Stomach (tissue), 9 donors: ENCODE data around the gene LEFTY2. TPM values are rescaled to one million over a fixed set of nuclear protein-coding genes. Genes with fewer than 3 reads are reported as not detected.
A peak's percentile ranks its signal among the peaks of the same experiment; 100 is the strongest.
"Not testable (repeated sequence)": the region's sequence is repeated elsewhere in the genome, so short reads cannot be mapped to it uniquely, and the experiment has no call there.

Source experiments
- DNase-seq, 2 donors: peaks; one replicate each; pipeline versions ENCODE4 v3.0.0 to v3.0.0-alpha.2; 2013 to 2019
- H3K27ac ChIP-seq, 5 donors: fragments of 200-600 bp in 4 of 5; sonication (generic) in 4 of 5; one replicate each; pipeline ENCODE4 v1.5.1; 2013 to 2019; ENCODE audit warnings: mild to moderate bottlenecking in 1 of 5, moderate library complexity in 1 of 5
- H3K27me3 ChIP-seq, 3 donors: fragments of 200-600 bp; sonication (generic); one replicate each; pipeline ENCODE4 v1.5.1; 2017 to 2019; ENCODE audit warnings: mixed run types in 1 of 3
- H3K36me3 ChIP-seq, 4 donors: fragments of 200-600 bp; sonication (generic); 1 replicate in 3 of 4; 2 replicates in 1 of 4; pipeline ENCODE4 v1.5.1; 2016 to 2019
- H3K4me1 ChIP-seq, 4 donors: fragments of 200-600 bp; sonication (generic); one replicate each; pipeline ENCODE4 v1.5.1; 2016 to 2019
- H3K4me3 ChIP-seq, 4 donors: fragments of 200-600 bp; sonication (generic) in 3 of 4; one replicate each; pipeline ENCODE4 v1.5.1; 2016 to 2019; ENCODE audit warnings: mild to moderate bottlenecking in 1 of 4
- H3K9me3 ChIP-seq, 4 donors: fragments of 200-600 bp; sonication (generic); one replicate each; pipeline ENCODE4 v1.5.1; 2016 to 2019
- CTCF ChIP-seq, 7 experiments: fragments of 450-650 bp in 4 of 7; fragments of 200-600 bp in 3 of 7; sonication (generic) in 3 of 7; IDR thresholded peaks; one replicate each; pipeline ENCODE4 v1.5.1; 2016 to 2019; ENCODE audit warnings: antibody characterized with exemption in 7 of 7, control low read depth in 2 of 7, mild to moderate bottlenecking in 1 of 7
- EP300 ChIP-seq: sonication (generic); formaldehyde crosslinking; IDR thresholded peaks from one replicate; pipeline ENCODE4 v1.6.1; 2017; ENCODE audit warnings: antibody characterized with exemption
- POLR2A ChIP-seq, 4 donors: fragments of 450-650 bp; IDR thresholded peaks; one replicate each; pipeline ENCODE4 v1.6.1; 2016; ENCODE audit warnings: antibody characterized with exemption in 4 of 4, control low read depth in 2 of 4, mild to moderate bottlenecking in 1 of 4, moderate library complexity in 1 of 4
- POLR2AphosphoS5 ChIP-seq, 3 donors: sonication (generic); formaldehyde crosslinking; IDR thresholded peaks; one replicate each; pipeline ENCODE4 v1.6.1; 2016; ENCODE audit warnings: antibody characterized with exemption in 3 of 3
- WGBS, 5 donors: extraction: QIAGEN DNeasy Blood & Tissue Kit in 3 of 5; methylation state at CpG; one replicate each; pipeline versions ENCODE4 v1.1.5 to v1.1.7; 2013 to 2018; 5-methylcytosine and 5-hydroxymethylcytosine counted together
- intact Hi-C: fragments of 100-400 bp; cut with DNase I; formaldehyde crosslinking; loops from one replicate; pipeline ENCODE4 v1.15.1; 2023; ENCODE audit warnings: low total_unique reads
- polyA plus RNA-seq, 3 donors: library from polyadenylated mRNA; stranded (reverse); fragments of 200-250 nt; gene quantifications; one replicate each; pipeline ENCODE4 v1.2.3, GENCODE V29; 2013
- small RNA-seq, 4 donors: library from RNA; depleted of rRNA; stranded (forward); fragments of <200 nt; gene quantifications; one replicate each; pipeline ENCODE3, GENCODE V24; 2016
- total RNA-seq, 5 donors: library from RNA; depleted of rRNA; stranded (reverse); fragments of >200 nt; gene quantifications; one replicate each; pipeline versions ENCODE4 v1.1.0 to v1.2.3, GENCODE V29; 2014 to 2016
- donor health status: healthy with polysubstance abuse.
- donor health status: Bipolar disorder and iron deficiency.
- donor health status: healthy.

Gene LEFTY2
- total and polyA plus RNA-seq, 8 donors, result 0.13 to 138 (median 0.18) TPM; not detected in 5

- Histone ChIP-seq H3K27me3 (no peaks in the 10 kb centered on the region), H3K4me3 (no peak within 1 kb of the TSS), H3K27ac (peak within 1 kb of the TSS in 4 of 5 donors; percentile 75 to 87 (median 79)), H3K36me3 (no peaks in the 10 kb centered on the region), H3K9me3 (no peaks in the 10 kb centered on the region), H3K4me1 (peaks cover 19 to 64% (median 22%) of the 10 kb centered on the region in 4 donors)
- no peak for TF ChIP-seq CTCF (IDR thresholded peaks at IDR 0.05)
- TF ChIP-seq EP300, result no peak
- TF ChIP-seq POLR2A (IDR thresholded peaks at IDR 0.05), result no peak
- TF ChIP-seq POLR2AphosphoS5 (IDR thresholded peaks at IDR 0.05), result no peak
- intact Hi-C loops, result no loop called here
- DNase-seq, result peak in 1 of 2 donors; percentile 74
- 64 to 97% (median 77%) methylated on average over 4 to 11 of the region's 11 CpGs for WGBS, 5 donors
Observed at GRCh38 chr1:225888898-225889601, 52.0 kb downstream of the LEFTY2 start, which contains the start of gene LEFTY1. Gene LEFTY1, minus strand, starts transcription at chr1:225889146. Its CDS starts 80 bp downstream, at chr1:225889066.

- no peak overlapping the region for H3K4me3 ChIP-seq
- intact Hi-C loops, result no loop called here
- no peaks in the 10 kb centered on the region for H3K27me3 ChIP-seq
- no peak for DNase-seq
- H3K9me3 ChIP-seq, result no peaks in the 10 kb centered on the region
- H3K4me1 ChIP-seq, result peaks cover 21 to 71% (median 25%) of the 10 kb centered on the region in 4 donors
- TF ChIP-seq POLR2AphosphoS5 (IDR thresholded peaks at IDR 0.05) (no peak), CTCF (IDR thresholded peaks at IDR 0.05) (no peak), POLR2A (IDR thresholded peaks at IDR 0.05) (no peak)
- WGBS, 5 donors, result 76 to 92% (median 88%) methylated on average over 11 to 18 of the region's 18 CpGs
- no peak overlapping the region for H3K27ac ChIP-seq
- no peaks in the 10 kb centered on the region for H3K36me3 ChIP-seq
Observed at GRCh38 chr1:225888289-225888897, 52.6 kb downstream of the LEFTY2 start.

GRCh38 chr1:225887554-225888288 is 53.3 kb downstream of the LEFTY2 start:
- H3K9me3 ChIP-seq, DNase-seq, H3K4me3 ChIP-seq, intact Hi-C loops, H3K27ac ChIP-seq, H3K27me3 ChIP-seq, H3K36me3 ChIP-seq: not testable (repeated sequence)
- peaks cover 25 to 75% (median 30%) of the 10 kb centered on the region in 4 donors for H3K4me1 ChIP-seq
- WGBS, 5 donors, result 26 to 70% (median 44%) methylated on average over 10 to 41 of the region's 56 CpGs; no CpG with 5 or more reads in 1 of the 5 donors

- Histone ChIP-seq H3K27ac (no peak overlapping the region), H3K9me3 (no peaks in the 10 kb centered on the region), H3K36me3 (no peaks in the 10 kb centered on the region), H3K4me1 (peaks cover 24 to 73% (median 30%) of the 10 kb centered on the region in 4 donors), H3K4me3 (no peak overlapping the region), H3K27me3 (no peaks in the 10 kb centered on the region)
- no peak for DNase-seq
- intact Hi-C loops, result no loop called here
- WGBS, 5 donors, result 84 to 98% (median 95%) methylated on average over 7 of the region's 7 CpGs
- TF ChIP-seq POLR2AphosphoS5 (IDR thresholded peaks at IDR 0.05) (no peak), POLR2A (IDR thresholded peaks at IDR 0.05) (no peak), CTCF (IDR thresholded peaks at IDR 0.05) (no peak), EP300 (no peak)
Observed at GRCh38 chr1:225887030-225887314, 54.0 kb downstream of the LEFTY2 start.

Small RNAs within 50 kb of the gene (small RNA-seq; reads per million reads assigned to genes)
- gene AL117348.1 (0 reads per million in 4 donors), gene NDUFA3P3 (0 reads per million in 4 donors)

Other genes starting within 250 kb of the LEFTY2 start
- gene SRP9, start 163.4 kb downstream of the LEFTY2 start, total RNA-seq, result 100 to 1,000 TPM in 4 of 5 donors, 10 to 100 TPM in 1; 68.9 to 269 (median 130) TPM
- gene SRP9, start 163.4 kb downstream of the LEFTY2 start, polyA plus RNA-seq, result 100 to 1,000 TPM; 169 to 289 (median 267) TPM
- gene EPHX1, start 131.1 kb downstream of the LEFTY2 start, total RNA-seq, result 10 to 100 TPM; 13.0 to 94.6 (median 42.6) TPM
- gene EPHX1, start 131.1 kb downstream of the LEFTY2 start, polyA plus RNA-seq, result 10 to 100 TPM; 19.9 to 69.6 (median 26.1) TPM
- 100 to 1,000 TPM in 3 of 5 donors, 10 to 100 TPM in 2; 82.6 to 208 (median 101) TPM for gene TMEM63A, start 58.8 kb downstream of the LEFTY2 start, total RNA-seq
- 10 to 100 TPM in 2 of 3 donors, 1 to 10 TPM in 1; 5.3 to 25.7 (median 22.8) TPM for gene TMEM63A, start 58.8 kb downstream of the LEFTY2 start, polyA plus RNA-seq
- 100 to 1,000 TPM in 1 of 5 donors, under 1 TPM in 1, not detected in 3; 0.55 to 499 TPM for gene LEFTY1, start 52.1 kb downstream of the LEFTY2 start, total RNA-seq
- gene LEFTY1, start 52.1 kb downstream of the LEFTY2 start, polyA plus RNA-seq, result under 1 TPM; 0.37 to 0.73 (median 0.61) TPM
- gene PYCR2, start 17.0 kb downstream of the LEFTY2 start, total RNA-seq, result 10 to 100 TPM; 20.1 to 42.9 (median 21.8) TPM
- gene PYCR2, start 17.0 kb downstream of the LEFTY2 start, polyA plus RNA-seq, result 10 to 100 TPM; 39.0 to 59.4 (median 39.9) TPM
- 10 to 100 TPM in 2 of 5 donors, 1 to 10 TPM in 3; 4.0 to 40.2 (median 9.0) TPM for gene SDE2, start 58.1 kb upstream of the LEFTY2 start, total RNA-seq
- 1 to 10 TPM; 4.9 to 7.6 (median 7.6) TPM for gene SDE2, start 58.1 kb upstream of the LEFTY2 start, polyA plus RNA-seq
- gene H3-3A, start 121.5 kb upstream of the LEFTY2 start, total RNA-seq, result 100 to 1,000 TPM in 3 of 5 donors, 10 to 100 TPM in 2; 30.7 to 541 (median 237) TPM
- 100 to 1,000 TPM; 754 to 995 (median 822) TPM for gene H3-3A, start 121.5 kb upstream of the LEFTY2 start, polyA plus RNA-seq
- 100 to 1,000 TPM in 1 of 5 donors, 10 to 100 TPM in 4; 29.9 to 132 (median 48.4) TPM for gene ACBD3, start 245.5 kb upstream of the LEFTY2 start, total RNA-seq
- gene ACBD3, start 245.5 kb upstream of the LEFTY2 start, polyA plus RNA-seq, result 10 to 100 TPM in 2 of 3 donors, 1 to 10 TPM in 1; 9.1 to 35.9 (median 18.6) TPM